ENCODE results near the gene CENPV.

- no peak for TF ChIP-seq CTCF (IDR thresholded peaks at IDR 0.05)
- TF ChIP-seq EZH2 (IDR thresholded peaks at IDR 0.05) = no peak
These were observed 3.8 kb downstream of the CENPV start for GRCh38 chr17:16349431-16349830.

Measured in neural progenitor cell (in vitro differentiated cells).